HG03108 (cell line): ENCODE results near the gene DPT.
"Not testable (repeated sequence)": the region's sequence is repeated elsewhere in the genome, so short reads cannot be mapped to it uniquely, and the experiment has no call there.

Source experiments
- ATAC-seq: cut with Tn5 transposase; IDR thresholded peaks from one replicate; pipeline ENCODE4 v1.9.1; 2021; ENCODE audit warnings: moderate library complexity; ENCODE audit not compliant: unreplicated experiment

The DPT gene

DNA sequence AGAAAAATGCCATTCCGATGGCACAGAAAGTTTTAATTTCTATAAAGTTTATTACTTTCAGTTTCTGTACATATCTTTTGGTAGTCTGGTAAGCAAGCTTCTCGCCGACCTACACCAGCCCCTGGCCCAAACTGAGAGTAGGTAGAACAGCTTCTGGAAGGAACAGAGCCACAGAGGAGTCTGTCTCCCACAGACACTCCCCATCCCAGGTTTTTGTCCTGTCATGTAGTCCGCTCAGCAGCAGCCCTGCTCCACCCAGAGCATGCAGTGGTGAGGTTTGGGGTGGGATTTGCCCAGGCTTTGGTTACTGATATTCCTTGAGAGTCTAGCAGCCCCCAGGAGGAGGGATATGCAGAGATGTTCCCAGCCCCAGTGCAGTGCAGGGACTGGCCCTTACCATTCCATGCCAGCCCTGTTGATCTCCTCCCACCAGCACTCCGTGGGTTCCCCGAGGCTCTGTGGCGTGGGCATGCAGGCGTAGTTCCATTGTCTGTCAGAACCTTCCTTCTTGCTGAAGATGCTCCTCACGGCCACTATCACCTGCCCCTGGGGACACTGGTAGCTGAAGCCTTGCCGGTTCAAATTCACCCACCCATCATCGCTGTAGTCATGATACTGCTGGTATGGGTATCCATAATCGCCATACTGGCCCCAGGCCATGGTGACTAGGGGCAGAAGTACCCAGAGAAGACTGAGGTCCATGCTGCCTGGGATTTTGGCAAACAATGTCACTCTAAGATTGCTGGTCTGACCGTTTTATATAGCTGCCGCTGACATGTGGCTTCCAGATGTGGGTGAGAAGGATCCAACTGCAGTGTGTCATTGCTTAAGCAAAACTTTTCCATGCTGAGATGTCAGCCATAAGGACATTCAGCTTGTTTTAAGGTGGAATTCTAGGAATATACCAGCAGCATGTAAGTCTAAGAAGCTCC, at the start of gene DPT:
Gene DPT (minus strand): TSS at position 734 of the 932 bp plus-strand sequence. CDS start 32 bp downstream, at position 702.
- ATAC-seq: no peak

DNA sequence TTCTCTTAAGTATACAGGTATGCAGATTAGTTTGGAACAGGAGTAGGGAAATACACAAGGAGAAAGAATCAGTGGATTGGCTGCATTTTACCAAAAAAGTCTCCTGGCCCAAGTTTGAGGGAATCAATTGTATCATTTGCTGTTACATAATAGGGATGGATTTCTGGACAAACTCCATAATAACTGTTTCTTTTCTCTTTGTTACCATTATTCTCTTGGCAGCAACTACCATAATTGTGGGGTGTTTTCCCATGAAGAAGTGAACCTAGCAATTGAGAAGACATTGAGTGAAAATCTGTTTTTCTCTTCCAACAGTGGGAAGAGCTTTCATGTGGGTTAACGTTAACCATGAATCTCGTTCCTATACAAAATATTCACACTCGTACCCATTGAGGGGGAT, 46.4 kb upstream of the DPT start:
- no peak for ATAC-seq

DNA sequence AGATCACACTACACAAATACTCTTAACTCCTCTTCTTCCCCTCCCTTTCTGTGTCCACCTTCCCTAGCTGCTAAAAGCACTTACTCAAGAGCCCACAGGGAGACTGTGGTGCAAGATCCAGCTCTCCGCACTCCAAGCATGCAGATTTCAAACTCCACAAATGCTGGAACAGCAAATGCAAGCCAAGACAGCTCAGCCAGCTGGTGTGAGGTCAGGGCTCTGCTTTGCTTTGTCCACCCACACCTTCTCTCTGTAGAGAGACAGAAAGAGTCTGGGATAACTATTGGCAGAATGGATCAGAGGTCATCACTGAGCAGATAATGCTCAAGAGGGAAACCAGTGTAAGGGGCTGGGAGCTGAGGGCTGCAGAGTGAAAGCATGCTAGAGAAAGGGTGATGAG, 45.2 kb upstream of the DPT start:
- no peak for ATAC-seq

DNA sequence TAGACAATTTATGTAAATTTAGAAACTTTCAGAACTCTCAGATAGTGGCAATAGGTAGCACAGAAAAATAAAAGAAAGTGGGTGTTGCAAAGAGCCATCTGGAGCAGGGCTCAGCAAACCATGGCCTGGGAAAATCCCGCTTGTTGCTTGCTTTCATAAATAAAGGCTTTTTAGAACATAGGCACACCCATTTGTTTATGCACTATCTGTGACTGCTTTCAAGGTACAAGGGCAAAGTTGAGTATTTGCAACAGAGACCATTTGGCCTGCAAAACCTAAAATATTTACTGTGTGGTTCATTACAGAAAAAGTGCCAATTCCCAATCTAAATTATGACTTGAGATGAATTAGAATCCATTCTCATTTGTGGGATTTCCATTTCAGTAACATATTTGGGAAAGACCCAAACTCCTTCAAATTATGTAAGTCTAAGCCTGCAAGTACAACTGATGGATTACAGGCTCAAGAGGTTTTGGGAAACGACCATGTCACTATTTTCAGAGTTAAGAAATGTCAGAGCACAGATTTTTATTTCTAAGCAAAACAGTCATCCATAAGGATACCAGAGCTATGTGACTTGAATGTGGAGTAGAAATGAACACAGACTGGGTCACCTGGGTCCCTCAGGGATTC, 43.5 kb upstream of the DPT start:
- ATAC-seq: no peak

DNA sequence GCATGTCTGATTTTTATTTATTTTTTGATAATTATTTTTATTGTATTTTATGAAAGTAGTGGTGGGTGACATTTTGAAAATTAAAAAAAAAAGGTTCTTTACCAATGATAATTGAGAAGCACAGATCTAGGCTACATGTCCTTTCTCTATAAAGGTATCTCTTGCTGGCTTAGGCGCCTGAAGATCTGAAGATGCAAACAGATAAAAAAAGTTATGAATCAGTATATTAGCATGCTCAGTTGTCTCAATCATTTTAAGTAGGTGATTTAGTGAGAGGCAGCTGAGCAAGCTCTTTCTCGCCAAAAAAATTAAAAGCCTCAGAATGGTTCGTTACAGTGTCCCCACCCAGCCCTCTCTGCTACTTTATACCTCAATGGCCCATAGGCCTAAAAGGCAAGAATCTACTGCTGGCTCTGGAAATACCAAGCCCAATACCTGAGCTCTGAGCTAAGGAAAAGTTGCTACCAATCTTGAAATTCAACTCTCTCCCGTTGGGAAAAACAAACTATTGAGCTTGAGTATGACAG, 42.2 kb upstream of the DPT start:
- no peak for ATAC-seq

DNA sequence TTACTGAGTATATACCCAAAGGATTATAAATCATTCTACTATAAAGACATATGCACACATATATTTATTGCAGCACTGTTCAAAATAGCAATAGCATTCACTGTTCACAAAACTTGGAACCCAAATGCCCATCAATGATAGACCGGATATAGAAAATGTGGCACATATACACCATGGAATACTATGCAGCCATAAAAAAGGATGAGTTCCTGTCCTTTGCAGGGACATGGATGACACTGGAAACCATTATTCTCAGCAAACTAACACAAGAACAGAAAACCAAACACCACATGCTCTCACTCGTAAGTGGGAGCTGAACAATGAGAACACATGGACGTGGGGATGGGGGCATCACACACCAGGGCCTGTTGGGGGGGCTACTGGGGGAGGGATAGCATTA, 40.9 kb upstream of the DPT start:
- not testable (repeated sequence) for ATAC-seq

DNA sequence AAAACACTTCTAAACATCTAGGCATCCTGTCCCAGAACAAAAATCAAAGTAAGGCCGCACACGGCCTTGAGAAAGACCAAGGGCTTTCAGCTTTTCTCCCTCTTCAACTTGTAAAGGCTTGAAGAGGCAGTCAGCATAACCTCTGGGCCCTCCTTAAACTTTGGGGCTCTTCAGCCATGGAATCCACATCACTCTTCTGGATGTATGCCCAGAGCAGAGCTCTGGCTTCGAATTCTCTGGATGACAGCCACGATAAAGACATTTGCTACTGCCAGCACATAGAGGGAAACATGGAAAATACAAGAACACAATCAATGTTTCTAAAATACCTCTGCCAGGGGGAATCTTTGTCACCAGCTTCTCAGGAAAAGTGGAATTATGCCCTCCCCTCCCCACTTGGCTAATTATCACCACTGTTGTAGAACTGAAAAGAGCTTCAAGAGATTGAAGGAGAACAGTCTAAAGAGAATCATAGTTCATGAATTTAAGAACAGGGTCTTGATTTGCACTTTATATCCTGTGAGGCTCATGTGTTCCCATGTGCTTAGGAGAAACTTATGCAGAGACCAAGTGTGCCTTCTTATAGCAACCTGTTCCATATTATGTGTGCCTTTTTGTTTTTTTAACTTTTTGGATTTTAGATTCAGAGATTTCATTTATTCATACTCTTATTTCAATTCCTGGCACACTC, 39.0 kb upstream of the DPT start:
- no peak for ATAC-seq

DNA sequence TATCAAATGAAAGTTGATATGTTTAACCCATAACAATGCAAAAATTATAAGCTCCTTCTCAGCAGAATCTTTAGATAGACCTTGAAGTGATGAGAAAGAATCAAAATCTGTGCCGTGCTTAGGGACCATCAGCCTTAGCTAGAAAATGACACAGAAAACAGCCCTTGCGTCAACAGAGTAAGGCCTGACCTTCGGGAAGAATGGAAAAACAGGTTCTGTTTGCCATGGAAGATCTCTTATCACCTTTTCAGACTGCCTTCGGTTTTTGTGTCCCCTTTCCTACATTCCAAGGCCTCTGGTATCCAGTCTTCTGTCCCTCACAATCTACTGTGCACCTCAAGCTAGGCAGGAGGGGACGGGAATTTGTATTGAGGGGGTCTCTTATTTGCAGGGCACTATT, 37.6 kb upstream of the DPT start:
- ATAC-seq: no peak

DNA sequence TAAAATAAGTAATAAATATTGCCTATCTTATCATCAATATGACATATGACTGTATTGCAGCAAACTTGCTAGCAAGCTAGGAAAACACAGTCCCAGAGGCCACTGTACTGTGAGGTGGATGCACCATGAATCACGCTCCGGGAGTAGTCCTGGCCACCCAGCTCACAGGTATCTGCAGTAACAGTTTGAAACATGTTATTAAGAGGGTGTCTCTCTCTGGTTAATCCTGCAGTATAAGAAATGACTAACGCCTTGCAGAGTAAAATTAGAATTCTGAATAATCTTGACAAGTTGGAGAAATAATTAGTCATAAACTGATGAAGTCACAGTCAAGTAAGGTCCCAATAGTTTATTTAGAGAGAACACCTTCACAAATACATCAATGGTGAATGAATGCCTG, 34.0 kb upstream of the DPT start:
- no peak for ATAC-seq

DNA sequence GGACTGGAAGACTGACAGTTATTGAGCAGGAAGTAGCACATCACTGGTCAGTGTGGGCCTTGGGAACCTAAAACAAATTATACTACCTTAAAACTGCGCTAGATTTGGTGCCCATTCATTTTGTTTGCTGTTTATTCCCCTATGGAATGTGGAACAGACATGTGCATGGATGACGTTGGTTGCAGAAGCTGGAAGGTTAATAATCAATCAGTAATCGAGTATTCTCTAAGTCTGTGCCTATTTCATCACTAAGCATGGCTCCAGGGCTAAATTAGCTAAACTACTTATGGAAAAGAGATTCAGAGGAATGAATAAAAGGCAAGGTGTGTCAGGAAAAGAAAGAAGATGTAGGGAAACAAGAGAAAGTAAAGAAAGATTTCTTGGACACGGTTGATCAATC, 33.5 kb upstream of the DPT start:
- no peak for ATAC-seq

DNA sequence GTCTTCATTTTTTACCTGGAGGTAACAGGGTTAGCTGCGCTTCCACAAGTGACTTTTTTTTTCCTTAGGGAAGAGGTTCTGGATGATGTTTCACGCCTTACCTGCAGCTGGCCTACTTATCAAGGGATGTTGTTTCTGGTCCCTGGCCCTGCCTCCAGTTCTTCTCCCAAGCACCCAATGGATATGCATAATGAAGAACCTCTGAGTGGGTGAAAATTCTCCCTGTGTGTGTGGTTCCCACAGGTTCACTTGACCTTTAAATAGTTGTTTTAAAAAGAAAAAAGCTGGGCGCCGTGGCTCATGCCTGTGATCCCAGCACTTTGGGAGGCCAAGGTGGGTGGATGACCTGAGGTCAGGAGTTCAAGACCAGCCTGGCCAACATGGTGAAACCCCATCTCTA, 31.8 kb upstream of the DPT start:
- no peak for ATAC-seq

DNA sequence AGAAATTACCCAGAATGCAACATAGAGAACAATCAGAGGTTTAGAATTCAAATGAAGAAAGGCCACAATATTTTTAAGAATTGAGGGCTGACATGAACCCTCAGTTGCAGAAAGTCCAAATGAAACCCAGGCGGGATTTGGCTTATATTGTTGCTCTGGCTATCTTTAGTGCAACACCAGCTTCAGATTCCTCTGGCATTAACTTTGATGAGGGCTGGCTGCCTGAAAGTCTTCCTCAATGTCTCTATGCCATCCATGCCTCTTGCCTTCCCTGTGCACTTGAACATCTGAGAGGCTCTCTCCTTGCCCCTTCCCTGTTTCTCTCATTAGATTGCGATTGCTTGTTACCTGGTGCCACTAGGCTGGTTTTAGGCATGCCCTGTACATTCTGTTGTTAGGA, 31.2 kb upstream of the DPT start:
- no peak for ATAC-seq

DNA sequence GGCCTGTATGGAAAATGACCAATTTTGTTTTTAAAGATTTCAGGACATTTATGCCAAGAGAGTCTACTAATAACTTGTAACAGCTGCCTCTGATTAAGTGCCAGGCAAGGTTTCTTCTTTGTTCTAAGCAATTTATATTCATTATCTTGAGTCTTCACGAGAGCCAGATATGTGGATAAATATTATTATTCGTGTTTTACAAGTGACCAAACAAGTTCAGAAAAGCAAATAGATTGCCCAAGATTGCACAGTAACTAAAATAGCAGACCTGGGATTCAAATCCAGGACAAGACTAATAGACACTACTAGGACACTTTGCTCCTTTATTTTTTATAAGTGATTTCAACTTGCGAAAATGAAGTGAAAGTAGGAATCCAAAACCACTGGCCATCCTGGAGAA, 30.1 kb upstream of the DPT start:
- ATAC-seq: no peak

DNA sequence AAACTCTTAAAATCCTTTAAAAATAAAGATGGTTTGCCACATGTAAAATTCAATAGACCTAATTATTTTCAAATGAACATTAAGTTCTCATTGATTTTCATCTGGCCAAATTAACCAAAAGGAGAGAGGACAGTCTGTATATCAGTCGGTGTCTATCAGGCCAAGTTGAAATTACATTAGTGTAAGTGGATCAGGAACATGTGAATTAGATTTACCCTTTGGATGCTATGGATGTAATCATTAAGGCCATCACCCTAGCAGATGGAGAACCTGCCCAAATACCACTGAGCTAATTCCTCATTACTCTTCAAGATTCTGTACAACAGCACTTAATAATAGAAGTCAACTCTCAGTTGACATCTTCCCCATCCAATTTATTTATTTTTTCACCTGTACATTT, 29.5 kb upstream of the DPT start:
- ATAC-seq: no peak

DNA sequence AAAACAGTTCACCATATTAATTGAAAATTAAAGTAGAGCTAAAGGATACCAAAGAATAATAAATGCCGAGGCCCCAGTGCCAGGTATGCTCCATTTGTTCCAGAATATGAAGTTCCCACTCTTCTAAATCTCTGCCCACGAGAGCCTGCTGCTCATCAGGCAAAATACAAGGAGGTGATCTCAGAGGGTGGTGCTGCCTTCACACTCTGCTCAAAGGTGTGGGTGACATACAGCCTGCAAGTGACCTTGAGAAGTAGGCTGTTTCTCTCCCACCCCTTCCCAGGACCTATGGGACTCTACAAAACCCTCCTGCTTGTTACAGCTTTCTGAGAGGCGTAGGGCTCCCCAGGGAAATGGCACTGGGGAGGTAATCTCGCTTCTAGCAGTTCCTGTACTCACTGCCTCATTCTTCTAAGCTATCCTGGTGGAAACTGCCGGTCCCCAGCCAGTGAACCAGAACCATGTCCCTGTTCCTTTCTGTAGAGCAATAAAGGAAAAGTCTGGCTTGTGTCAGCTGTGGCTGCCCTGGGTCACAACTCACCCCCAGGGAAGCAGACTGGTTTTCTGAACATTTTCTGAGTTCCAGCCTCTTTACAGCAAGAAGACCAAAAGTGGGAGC, 26.9 kb upstream of the DPT start:
- no peak for ATAC-seq

DNA sequence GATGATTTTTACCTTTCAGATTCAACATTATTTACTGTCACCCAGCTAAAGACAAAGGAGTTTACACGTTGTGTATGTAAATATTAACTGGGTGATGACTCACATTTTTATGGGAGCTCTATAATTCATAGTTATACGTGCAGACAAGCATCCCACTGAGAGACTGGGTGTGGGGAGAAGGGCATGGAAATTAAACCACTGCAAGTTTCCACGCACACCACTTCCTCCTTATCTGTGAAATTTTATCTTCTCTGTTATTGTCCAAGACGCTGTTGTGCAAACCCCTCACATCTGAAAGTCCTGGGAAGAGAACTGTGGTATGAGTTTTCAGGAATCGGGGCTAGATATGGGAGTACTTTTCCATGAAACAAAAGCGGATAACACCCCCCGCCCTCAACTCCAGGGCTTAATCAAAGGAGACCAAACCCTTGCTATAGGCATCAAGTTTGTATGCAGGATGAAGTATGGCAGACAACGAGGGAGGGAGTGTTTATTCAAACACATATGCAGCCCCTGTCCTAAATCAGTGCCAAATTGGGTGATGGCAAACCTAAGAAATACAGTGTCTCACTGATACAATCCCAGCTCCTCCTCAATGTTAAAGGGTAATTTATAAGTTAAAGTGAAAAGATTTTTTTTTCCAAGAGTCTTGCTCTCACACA, 23.3 kb upstream of the DPT start:
- no peak for ATAC-seq

DNA sequence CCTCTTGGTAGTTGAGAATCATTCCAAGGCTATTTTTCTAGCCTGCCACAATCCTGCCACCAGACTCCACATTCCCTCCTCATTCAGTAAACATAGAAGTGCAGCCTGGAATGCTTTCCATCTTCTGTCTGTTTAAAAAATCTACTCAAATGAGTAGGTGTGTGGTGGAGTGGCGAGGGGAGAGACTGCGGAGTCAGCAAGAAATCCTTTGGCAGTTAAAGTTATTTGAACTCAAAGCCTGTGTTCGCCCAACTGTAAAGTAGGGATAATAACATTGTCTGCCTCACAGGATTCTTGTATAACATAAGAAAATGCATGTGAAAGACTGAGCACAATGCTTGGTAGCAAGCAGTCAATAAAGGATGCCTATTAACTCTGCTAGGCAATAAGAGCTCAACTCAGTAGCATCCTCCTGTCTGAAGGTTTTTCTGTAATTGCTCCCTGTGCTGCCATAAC, 22.2 kb upstream of the DPT start:
- no peak for ATAC-seq

DNA sequence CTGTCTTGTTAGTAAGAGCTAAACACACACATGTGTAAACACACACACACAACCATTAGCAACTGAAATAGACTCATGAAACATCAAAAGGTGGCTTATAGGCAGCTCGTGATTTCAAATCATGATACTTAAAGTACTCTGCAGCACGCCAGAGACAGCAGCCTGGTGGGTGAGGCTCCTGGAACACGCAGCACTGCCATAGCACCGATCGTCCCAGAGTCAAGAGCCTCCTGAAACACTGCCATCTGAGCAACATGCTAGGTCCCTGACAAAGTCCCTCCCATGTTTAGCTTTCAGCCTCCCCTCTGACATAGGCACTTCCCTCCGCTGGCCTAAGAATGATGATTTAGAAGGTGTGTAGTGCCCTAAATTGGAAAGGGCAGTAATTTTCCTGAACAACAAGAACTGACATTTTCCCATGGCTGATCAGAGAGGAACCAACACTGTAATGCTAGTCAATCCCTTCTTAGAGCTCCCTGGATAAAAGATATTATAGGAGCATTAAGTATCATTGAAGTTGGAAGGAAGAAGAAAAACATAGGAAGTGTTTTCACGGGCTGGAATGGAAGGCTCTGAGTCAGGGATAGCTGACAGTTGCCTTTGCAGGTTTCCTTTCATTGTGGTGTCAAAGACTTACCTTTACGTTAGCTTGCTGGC, 14.1 kb upstream of the DPT start:
- ATAC-seq: no peak

DNA sequence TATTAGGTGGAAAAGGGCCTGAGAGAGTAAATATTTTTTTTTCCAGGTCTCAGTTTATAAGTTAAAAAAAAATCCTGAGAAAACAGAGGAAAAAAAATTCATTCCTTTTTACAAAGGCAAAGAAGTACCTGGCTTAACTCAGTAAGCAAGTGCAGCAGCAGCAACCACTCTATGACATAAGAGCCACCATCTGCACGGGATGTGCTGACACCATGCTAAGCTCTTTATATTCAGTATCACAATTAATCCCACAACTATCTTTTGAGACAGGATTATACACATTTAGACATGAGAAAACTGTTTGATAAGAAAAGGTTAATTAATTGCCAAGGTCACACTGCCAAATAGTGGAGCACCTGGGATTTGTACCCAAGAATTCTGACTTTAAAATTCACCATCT, 13.4 kb upstream of the DPT start:
- no peak for ATAC-seq

DNA sequence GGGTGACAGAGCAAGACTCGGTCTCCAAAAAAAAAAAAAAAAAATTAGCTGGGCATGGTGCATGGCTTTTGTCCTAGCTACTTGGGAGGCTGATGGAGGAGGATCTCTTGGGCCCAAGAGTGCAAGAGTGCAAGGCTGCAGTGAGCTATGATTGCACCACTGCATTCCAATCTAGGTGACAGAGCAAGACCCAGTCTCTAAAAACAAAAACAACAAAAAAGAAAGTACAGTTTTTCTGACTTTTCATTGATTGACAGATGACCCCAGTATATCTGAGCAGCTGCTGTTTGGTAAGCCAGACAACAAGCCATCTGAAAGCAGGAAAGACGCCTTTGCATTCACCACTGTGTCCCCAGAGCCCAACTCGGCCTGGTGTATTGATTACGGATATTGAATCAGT, 10.9 kb upstream of the DPT start:
- ATAC-seq: no peak
